GM23338 (cell line): Measurements from ENCODE around the gene GNB1L. TPM values are rescaled to one million over a fixed set of nuclear protein-coding genes. Genes with fewer than 3 reads are reported as not detected.

Experiments
- ATAC-seq: fragments of 200-7000 bp; cut with Tn5 transposase; 3 replicates; pipeline ENCODE4 v1.9.1; 2020
- DNase-seq: peaks from one replicate; pipeline ENCODE4 v3.0.0-alpha.2; 2015; ENCODE audit warnings: low spot score
- H2AFZ ChIP-seq: fragments of 200-600 bp; sonication (generic); 2 replicates; pipeline ENCODE4 v1.8.0; 2016; ENCODE audit warnings: antibody characterized with exemption, mild to moderate bottlenecking, moderate library complexity
- H3F3A ChIP-seq: fragments of 200-600 bp; sonication (generic); replicated peaks from 2 replicates; pipeline ENCODE4 v1.8.0; 2017; ENCODE audit warnings: antibody characterized with exemption, mixed run types, low read depth
- H3K27ac ChIP-seq: fragments of 200-600 bp; sonication (generic); 2 replicates; pipeline ENCODE4 v1.6.1; 2016; ENCODE audit warnings: low read depth
- H3K27me3 ChIP-seq: fragments of 200-600 bp; sonication (generic); 2 replicates; pipeline ENCODE4 v1.8.0; 2016; ENCODE audit warnings: mild to moderate bottlenecking, mixed run types, moderate library complexity; ENCODE audit not compliant: insufficient read depth
- H3K36me3 ChIP-seq: fragments of 200-600 bp; sonication (generic); 2 replicates; pipeline ENCODE4 v1.8.0; 2016; ENCODE audit warnings: mild to moderate bottlenecking; ENCODE audit not compliant: insufficient read depth
- H3K4me1 ChIP-seq: fragments of 200-600 bp; sonication (generic); 2 replicates; pipeline ENCODE4 v1.8.0; 2016; ENCODE audit warnings: mild to moderate bottlenecking, moderate library complexity; ENCODE audit not compliant: insufficient read depth
- H3K4me2 ChIP-seq: fragments of 200-600 bp; sonication (generic); 2 replicates; pipeline ENCODE4 v1.7.1; 2017; ENCODE audit warnings: mixed run types
- H3K4me3 ChIP-seq: fragments of 200-600 bp; sonication (generic); 2 replicates; pipeline ENCODE4 v1.6.1; 2016; ENCODE audit warnings: mixed run types
- H3K79me2 ChIP-seq: fragments of 200-600 bp; sonication (generic); replicated peaks from 2 replicates; pipeline ENCODE4 v1.8.0; 2017; ENCODE audit warnings: mild to moderate bottlenecking; ENCODE audit not compliant: insufficient read depth
- H3K9me2 ChIP-seq: fragments of 200-600 bp; sonication (generic); 2 replicates; pipeline ENCODE4 v1.8.0; 2017; ENCODE audit not compliant: insufficient read depth
- H4K20me1 ChIP-seq: fragments of 200-600 bp; sonication (generic); replicated peaks from 2 replicates; pipeline ENCODE4 v1.8.0; 2017; ENCODE audit warnings: mild to moderate bottlenecking; ENCODE audit not compliant: insufficient read depth
- H3K27ac Mint-ChIP-seq: 2 replicates; pipeline ENCODE4 v1.8.0; 2020; ENCODE audit warnings: inconsistent platforms, mild to moderate bottlenecking, moderate library complexity, mixed read lengths
- H3K27me3 Mint-ChIP-seq: 3 replicates; pipeline ENCODE4 v1.8.0; 2022; ENCODE audit warnings: low read depth, mild to moderate bottlenecking, moderate library complexity, mixed read lengths, inconsistent platforms; ENCODE audit not compliant: insufficient read depth, poor library complexity
- H3K36me3 Mint-ChIP-seq: 3 replicates; pipeline ENCODE4 v1.8.0; 2021; ENCODE audit warnings: low read depth, mild to moderate bottlenecking, inconsistent platforms, moderate library complexity, mixed read lengths
- H3K4me1 Mint-ChIP-seq: 3 replicates; pipeline ENCODE4 v1.8.0; 2020; ENCODE audit warnings: mild to moderate bottlenecking, inconsistent platforms, mixed read lengths
- H3K4me3 Mint-ChIP-seq: 3 replicates; pipeline ENCODE4 v1.8.0; 2021; ENCODE audit warnings: moderate library complexity, mild to moderate bottlenecking, inconsistent platforms, mixed read lengths
- H3K9me3 Mint-ChIP-seq: 3 replicates; pipeline ENCODE4 v1.8.0; 2020; ENCODE audit warnings: moderate library complexity, mild to moderate bottlenecking, inconsistent platforms, mixed read lengths
- CREB1 ChIP-seq: fragments of 250-450 bp; sonication (Bioruptor Pico); IDR thresholded peaks from 2 replicates; pipeline ENCODE4 v1.5.0; 2020; ENCODE audit warnings: low read depth, mild to moderate bottlenecking, moderate library complexity
- EZH2 ChIP-seq: fragments of 200-600 bp; sonication (generic); IDR thresholded peaks from one replicate; pipeline ENCODE4 v1.8.0; 2017; ENCODE audit warnings: antibody characterized with exemption, mild to moderate bottlenecking, low read depth; ENCODE audit not compliant: unreplicated experiment
- JUNB ChIP-seq: IDR thresholded peaks from one replicate; pipeline ENCODE4 v1.6.1; 2016; ENCODE audit warnings: antibody characterized with exemption; ENCODE audit not compliant: unreplicated experiment
- POLR2AphosphoS5 ChIP-seq: IDR thresholded peaks from 2 replicates; pipeline ENCODE4 v1.6.1; 2016; ENCODE audit warnings: antibody characterized with exemption, low read depth
- polyA plus RNA-seq: library from polyadenylated mRNA; unstranded; fragments of >200 nt; fragmentation: Nextera tagmentation; extraction: Ambion mirVana; gene quantifications from 2 replicates; pipeline ENCODE4 v1.2.1, GENCODE V29; 2016
- total RNA-seq: library from RNA; depleted of rRNA; stranded (reverse); fragments of >200 nt; shearing (Covaris generic); gene quantifications from 2 replicates; pipeline ENCODE4 v1.2.3, GENCODE V29; 2014
- TF ChIP-seq, protein P1 (sequence below), 2 experiments: fragments of 200-600 bp in 1 of 2; sonication (generic) in 1 of 2; conservative IDR thresholded peaks; 2 replicates each; pipeline versions ENCODE4 v1.5.1 to v1.6.1; 2016 to 2017; ENCODE audit warnings: antibody characterized with exemption in 2 of 2, low read depth in 2 of 2, mild to moderate bottlenecking in 2 of 2, moderate library complexity in 1 of 2
- TF ChIP-seq, protein P2 (sequence below): fragments of 250-450 bp; sonication (Bioruptor Pico); IDR thresholded peaks from 2 replicates; pipeline ENCODE4 v1.5.0; 2020; ENCODE audit warnings: mild to moderate bottlenecking, moderate library complexity

GNB1L gene
- total and polyA plus RNA-seq, 2 experiments from 2014 or later = 15.2 to 27.8 TPM

DNA sequence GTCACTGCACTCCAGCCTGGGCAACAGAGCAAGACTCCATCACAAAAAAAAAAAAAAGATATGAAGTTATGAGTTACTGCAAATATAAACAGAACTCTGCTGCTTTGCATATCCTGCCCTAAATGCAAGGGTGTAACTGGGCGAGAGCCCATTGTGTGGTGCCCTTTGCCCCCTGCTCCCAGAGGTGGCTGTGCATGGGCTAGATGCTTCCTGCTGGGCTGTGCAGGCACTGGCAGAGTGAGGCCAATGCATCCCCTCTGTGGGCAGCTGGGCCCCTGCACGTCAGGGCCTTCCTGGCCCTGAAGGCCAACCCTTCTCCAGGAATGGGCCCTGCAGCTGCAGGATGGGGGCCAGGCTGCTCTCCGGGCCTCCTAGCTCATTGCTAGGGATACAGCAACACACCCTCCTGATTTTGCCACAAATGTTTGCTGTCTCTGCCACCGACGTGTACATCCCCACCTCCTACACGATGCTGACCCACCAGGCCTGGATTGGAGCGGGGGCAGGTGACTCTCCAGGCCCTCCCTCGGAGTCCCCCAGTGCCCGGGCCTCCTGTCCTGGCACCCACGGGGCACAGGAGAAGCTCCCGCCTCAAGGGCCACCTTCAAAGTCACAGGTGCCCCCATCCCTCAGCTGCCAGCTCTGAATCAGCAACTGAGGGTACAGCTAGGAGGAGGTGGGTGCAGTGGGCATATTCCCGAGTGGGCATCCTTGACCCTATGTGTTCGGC is 46.2 kb upstream of the GNB1L start:
- Histone ChIP-seq H3K27me3 (no peaks in the 10 kb centered on the region), H3K4me2 (no peak overlapping the region), H3K79me2 (no peaks in the 10 kb centered on the region), H3K27ac (no peak overlapping the region), H4K20me1 (no peaks in the 10 kb centered on the region), H2AFZ (no peak overlapping the region), H3F3A (no peaks in the 10 kb centered on the region), H3K36me3 (no peaks in the 10 kb centered on the region), H3K9me2 (no peaks in the 10 kb centered on the region), H3K4me3 (no peak overlapping the region), H3K4me1 (no peaks in the 10 kb centered on the region; the same call in 1 of the 2 replicates)
- H3K9me3 Mint-ChIP-seq = no peaks in the 10 kb centered on the region
- DNase-seq (no peak), ATAC-seq (no peak)
- peaks cover 20% of the 10 kb centered on the region for H3K4me1 Mint-ChIP-seq
- TF ChIP-seq CREB1 (CRISPR knock-in tag) (no peak), POLR2AphosphoS5 (no peak)
- H3K27ac Mint-ChIP-seq = no peak overlapping the region
- H3K4me3 Mint-ChIP-seq = no peak overlapping the region
- no peaks in the 10 kb centered on the region for H3K36me3 Mint-ChIP-seq
- peaks cover 9% of the 10 kb centered on the region for H3K27me3 Mint-ChIP-seq

DNA sequence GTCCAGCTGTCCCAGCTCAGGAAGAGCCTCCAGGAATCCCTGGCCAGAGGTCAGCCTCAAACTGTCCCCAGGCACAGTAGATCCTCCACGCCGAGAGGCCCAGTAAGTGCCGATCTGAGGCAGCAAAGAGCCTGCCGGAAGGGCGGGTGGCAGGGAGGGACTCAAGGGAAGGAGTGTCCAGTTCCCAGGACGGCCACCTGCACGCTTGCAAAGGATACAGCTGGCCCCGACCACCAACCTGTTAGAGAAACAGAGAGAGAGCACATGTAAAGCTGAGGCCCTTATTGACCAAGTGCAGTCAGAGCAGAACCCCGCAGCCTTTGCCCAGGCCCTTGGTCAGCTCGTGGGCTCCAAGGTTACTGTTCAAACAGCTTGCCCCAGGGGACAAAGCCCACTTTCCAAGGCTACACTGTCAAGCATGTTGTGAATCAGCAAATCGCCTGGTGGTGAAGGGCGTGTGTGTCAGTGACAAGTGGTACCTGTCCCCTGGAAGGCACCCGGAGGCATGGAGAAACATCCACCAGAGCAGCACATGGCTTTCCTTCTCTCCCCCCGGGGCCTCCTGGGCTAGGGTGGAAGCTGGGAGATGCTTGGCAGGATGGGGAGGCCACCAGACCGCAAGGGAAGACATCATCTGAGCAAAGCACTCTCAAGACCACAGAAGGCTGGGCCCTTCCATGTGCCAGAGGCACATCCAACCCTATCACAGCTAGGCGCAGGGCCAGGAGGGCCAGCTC is 44.3 kb upstream of the GNB1L start:
- Histone ChIP-seq H3F3A (no peaks in the 10 kb centered on the region), H3K27me3 (no peaks in the 10 kb centered on the region), H3K4me1 (no peaks in the 10 kb centered on the region; the same call in 1 of the 2 replicates), H3K27ac (no peak overlapping the region), H4K20me1 (no peaks in the 10 kb centered on the region), H2AFZ (no peak overlapping the region), H3K79me2 (no peaks in the 10 kb centered on the region), H3K9me2 (no peaks in the 10 kb centered on the region), H3K36me3 (no peaks in the 10 kb centered on the region), H3K4me3 (no peak overlapping the region), H3K4me2 (no peak overlapping the region)
- Mint-ChIP-seq H3K4me3 (no peak overlapping the region), H3K4me1 (peaks cover 17% of the 10 kb centered on the region), H3K36me3 (no peaks in the 10 kb centered on the region), H3K9me3 (no peaks in the 10 kb centered on the region), H3K27ac (no peak overlapping the region; the same call in 1 of the 2 replicates), H3K27me3 (peaks cover 7% of the 10 kb centered on the region)
- DNase-seq = no peak
- TF ChIP-seq JUNB (no peak), CREB1 (CRISPR knock-in tag) (no peak), EZH2 (no peak)
- TF ChIP-seq, protein P1, sequence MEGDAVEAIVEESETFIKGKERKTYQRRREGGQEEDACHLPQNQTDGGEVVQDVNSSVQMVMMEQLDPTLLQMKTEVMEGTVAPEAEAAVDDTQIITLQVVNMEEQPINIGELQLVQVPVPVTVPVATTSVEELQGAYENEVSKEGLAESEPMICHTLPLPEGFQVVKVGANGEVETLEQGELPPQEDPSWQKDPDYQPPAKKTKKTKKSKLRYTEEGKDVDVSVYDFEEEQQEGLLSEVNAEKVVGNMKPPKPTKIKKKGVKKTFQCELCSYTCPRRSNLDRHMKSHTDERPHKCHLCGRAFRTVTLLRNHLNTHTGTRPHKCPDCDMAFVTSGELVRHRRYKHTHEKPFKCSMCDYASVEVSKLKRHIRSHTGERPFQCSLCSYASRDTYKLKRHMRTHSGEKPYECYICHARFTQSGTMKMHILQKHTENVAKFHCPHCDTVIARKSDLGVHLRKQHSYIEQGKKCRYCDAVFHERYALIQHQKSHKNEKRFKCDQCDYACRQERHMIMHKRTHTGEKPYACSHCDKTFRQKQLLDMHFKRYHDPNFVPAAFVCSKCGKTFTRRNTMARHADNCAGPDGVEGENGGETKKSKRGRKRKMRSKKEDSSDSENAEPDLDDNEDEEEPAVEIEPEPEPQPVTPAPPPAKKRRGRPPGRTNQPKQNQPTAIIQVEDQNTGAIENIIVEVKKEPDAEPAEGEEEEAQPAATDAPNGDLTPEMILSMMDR (conservative IDR thresholded peaks at IDR 0.05; ENCODE audit: low read depth in 2 of 2) = no peak
- TF ChIP-seq, protein P2, sequence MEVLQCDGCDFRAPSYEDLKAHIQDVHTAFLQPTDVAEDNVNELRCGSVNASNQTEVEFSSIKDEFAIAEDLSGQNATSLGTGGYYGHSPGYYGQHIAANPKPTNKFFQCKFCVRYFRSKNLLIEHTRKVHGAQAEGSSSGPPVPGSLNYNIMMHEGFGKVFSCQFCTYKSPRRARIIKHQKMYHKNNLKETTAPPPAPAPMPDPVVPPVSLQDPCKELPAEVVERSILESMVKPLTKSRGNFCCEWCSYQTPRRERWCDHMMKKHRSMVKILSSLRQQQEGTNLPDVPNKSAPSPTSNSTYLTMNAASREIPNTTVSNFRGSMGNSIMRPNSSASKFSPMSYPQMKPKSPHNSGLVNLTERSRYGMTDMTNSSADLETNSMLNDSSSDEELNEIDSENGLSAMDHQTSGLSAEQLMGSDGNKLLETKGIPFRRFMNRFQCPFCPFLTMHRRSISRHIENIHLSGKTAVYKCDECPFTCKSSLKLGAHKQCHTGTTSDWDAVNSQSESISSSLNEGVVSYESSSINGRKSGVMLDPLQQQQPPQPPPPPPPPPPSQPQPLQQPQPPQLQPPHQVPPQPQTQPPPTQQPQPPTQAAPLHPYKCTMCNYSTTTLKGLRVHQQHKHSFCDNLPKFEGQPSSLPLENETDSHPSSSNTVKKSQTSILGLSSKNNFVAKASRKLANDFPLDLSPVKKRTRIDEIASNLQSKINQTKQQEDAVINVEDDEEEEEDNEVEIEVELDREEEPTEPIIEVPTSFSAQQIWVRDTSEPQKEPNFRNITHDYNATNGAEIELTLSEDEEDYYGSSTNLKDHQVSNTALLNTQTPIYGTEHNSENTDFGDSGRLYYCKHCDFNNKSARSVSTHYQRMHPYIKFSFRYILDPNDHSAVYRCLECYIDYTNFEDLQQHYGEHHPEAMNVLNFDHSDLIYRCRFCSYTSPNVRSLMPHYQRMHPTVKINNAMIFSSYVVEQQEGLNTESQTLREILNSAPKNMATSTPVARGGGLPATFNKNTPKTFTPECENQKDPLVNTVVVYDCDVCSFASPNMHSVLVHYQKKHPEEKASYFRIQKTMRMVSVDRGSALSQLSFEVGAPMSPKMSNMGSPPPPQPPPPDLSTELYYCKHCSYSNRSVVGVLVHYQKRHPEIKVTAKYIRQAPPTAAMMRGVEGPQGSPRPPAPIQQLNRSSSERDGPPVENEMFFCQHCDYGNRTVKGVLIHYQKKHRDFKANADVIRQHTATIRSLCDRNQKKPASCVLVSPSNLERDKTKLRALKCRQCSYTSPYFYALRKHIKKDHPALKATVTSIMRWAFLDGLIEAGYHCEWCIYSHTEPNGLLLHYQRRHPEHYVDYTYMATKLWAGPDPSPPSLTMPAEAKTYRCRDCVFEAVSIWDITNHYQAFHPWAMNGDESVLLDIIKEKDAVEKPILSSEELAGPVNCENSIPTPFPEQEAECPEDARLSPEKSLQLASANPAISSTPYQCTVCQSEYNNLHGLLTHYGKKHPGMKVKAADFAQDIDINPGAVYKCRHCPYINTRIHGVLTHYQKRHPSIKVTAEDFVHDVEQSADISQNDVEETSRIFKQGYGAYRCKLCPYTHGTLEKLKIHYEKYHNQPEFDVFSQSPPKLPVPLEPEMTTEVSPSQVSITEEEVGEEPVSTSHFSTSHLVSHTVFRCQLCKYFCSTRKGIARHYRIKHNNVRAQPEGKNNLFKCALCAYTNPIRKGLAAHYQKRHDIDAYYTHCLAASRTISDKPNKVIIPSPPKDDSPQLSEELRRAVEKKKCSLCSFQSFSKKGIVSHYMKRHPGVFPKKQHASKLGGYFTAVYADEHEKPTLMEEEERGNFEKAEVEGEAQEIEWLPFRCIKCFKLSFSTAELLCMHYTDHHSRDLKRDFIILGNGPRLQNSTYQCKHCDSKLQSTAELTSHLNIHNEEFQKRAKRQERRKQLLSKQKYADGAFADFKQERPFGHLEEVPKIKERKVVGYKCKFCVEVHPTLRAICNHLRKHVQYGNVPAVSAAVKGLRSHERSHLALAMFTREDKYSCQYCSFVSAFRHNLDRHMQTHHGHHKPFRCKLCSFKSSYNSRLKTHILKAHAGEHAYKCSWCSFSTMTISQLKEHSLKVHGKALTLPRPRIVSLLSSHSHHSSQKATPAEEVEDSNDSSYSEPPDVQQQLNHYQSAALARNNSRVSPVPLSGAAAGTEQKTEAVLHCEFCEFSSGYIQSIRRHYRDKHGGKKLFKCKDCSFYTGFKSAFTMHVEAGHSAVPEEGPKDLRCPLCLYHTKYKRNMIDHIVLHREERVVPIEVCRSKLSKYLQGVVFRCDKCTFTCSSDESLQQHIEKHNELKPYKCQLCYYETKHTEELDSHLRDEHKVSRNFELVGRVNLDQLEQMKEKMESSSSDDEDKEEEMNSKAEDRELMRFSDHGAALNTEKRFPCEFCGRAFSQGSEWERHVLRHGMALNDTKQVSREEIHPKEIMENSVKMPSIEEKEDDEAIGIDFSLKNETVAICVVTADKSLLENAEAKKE = no peak
- no peak for ATAC-seq
